Hepatocyte (in vitro differentiated cells): Measurements from ENCODE around the gene MT4. TPM values are rescaled to one million over a fixed set of nuclear protein-coding genes. Genes with fewer than 3 reads are reported as not detected.

Experiments
- DNase-seq: peaks from one replicate; pipeline ENCODE4 v3.0.0-alpha.2; 2016; ENCODE audit warnings: low spot score
- H2AFZ ChIP-seq: fragments of 200-600 bp; sonication (generic); 2 replicates; pipeline ENCODE4 v1.6.0; 2016; ENCODE audit warnings: antibody characterized with exemption, mild to moderate bottlenecking
- H3K27ac ChIP-seq: fragments of 200-600 bp; sonication (generic); 2 replicates; pipeline ENCODE4 v1.5.1; 2016; ENCODE audit warnings: mild to moderate bottlenecking
- H3K27me3 ChIP-seq: fragments of 200-600 bp; sonication (generic); 2 replicates; pipeline ENCODE4 v1.6.1; 2016
- H3K36me3 ChIP-seq: fragments of 200-600 bp; sonication (generic); replicated peaks from 2 replicates; pipeline ENCODE4 v1.5.1; 2016; ENCODE audit warnings: low read depth; ENCODE audit not compliant: insufficient read depth
- H3K4me1 ChIP-seq: fragments of 200-600 bp; sonication (generic); 2 replicates; pipeline ENCODE4 v1.5.1; 2016; ENCODE audit warnings: mild to moderate bottlenecking, moderate library complexity; ENCODE audit not compliant: insufficient read depth
- H3K4me2 ChIP-seq: fragments of 200-600 bp; sonication (generic); 2 replicates; pipeline ENCODE4 v1.6.0; 2016
- H3K4me3 ChIP-seq: fragments of 200-600 bp; sonication (generic); 2 replicates; pipeline ENCODE4 v1.5.1; 2016; ENCODE audit warnings: mild to moderate bottlenecking
- H3K79me2 ChIP-seq: fragments of 200-600 bp; sonication (generic); 2 replicates; pipeline ENCODE4 v1.6.0; 2017; ENCODE audit warnings: mild to moderate bottlenecking
- H3K9me2 ChIP-seq: fragments of 200-600 bp; sonication (generic); replicated peaks from 2 replicates; pipeline ENCODE4 v1.6.0; 2017; ENCODE audit warnings: mild to moderate bottlenecking; ENCODE audit not compliant: insufficient read depth
- H3K9me3 ChIP-seq: fragments of 200-600 bp; sonication (generic); 2 replicates; pipeline ENCODE4 v1.5.1; 2016; ENCODE audit warnings: low read depth, mild to moderate bottlenecking
- H4K20me1 ChIP-seq: fragments of 200-600 bp; sonication (generic); 2 replicates; pipeline ENCODE4 v1.6.0; 2016; ENCODE audit warnings: mild to moderate bottlenecking; ENCODE audit not compliant: insufficient read depth, poor library complexity, severe bottlenecking
- EZH2 ChIP-seq: fragments of 200-600 bp; sonication (generic); IDR thresholded peaks from 2 replicates; pipeline ENCODE4 v1.6.1; 2016; ENCODE audit warnings: antibody characterized with exemption, mild to moderate bottlenecking, borderline replicate concordance
- EZH2phosphoT487 ChIP-seq: fragments of 200-600 bp; sonication (generic); IDR thresholded peaks from one replicate; pipeline ENCODE4 v1.6.1; 2018; ENCODE audit warnings: antibody characterized with exemption, mild to moderate bottlenecking, low read depth, moderate library complexity; ENCODE audit not compliant: unreplicated experiment, severe bottlenecking
- WGBS: methylation state at CpG from one replicate; pipeline ENCODE4 v1.1.6; 2016; ENCODE audit warnings: low lambda C conversion rate; ENCODE audit errors: missing lambda C conversion rate; 5-methylcytosine and 5-hydroxymethylcytosine counted together
- polyA plus RNA-seq: library from polyadenylated mRNA; unstranded; fragments of >200 nt; fragmentation: Nextera tagmentation; extraction: Ambion mirVana; gene quantifications from 2 replicates; pipeline ENCODE4 v1.2.1, GENCODE V29; 2016
- total RNA-seq: library from RNA; depleted of rRNA; stranded (reverse); fragments of >200 nt; gene quantifications from 2 replicates; pipeline ENCODE4 v1.2.3, GENCODE V29; 2014
- TF ChIP-seq, protein P1 (sequence below): fragments of 200-600 bp; sonication (generic); IDR thresholded peaks from 2 replicates; pipeline ENCODE4 v1.5.1; 2016; ENCODE audit warnings: antibody characterized with exemption, mild to moderate bottlenecking; ENCODE audit not compliant: poor library complexity

The MT4 gene
- total and polyA plus RNA-seq, 2 experiments from 2014 or later, result not detected

DNA sequence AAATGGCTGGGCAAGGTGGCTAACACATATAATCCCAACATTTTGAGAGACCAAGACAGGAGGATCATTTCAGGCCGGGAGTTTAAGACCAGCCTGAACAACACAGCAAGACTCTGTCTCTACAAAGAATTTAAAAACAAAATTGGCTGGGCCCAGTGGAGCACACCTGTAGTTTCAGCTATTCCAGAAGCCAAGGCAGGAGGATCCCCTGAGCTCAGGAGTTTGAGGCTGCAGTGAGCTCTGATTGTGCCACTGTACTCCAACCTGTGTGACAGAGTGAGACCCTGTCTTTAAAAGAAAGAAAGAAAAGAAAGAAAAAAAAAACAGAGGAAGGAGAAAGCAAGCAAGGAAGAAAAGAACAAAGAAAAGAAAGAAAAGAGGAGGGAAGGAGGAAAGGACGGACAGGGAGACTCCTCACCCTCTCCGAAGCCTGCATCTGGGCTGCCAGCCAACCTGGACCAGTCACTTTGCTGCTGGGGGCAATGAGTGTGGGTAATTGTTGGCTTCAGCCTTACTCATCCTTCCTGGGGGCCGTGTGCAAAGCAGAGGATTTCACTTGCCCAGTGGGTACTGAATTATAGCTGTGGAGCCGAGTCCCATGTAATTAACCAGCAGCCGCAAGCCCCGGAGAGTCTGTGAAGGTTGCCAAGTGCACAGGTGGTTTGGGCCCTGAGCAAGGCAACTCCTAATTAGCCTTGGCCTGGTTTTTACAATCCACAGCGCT is 6.7 kb upstream of the MT4 start:
- H2AFZ ChIP-seq, result no peak overlapping the region
- no peaks in the 10 kb centered on the region for H3K9me3 ChIP-seq
- TF ChIP-seq EZH2phosphoT487 (no peak), EZH2 (no peak)
- TF ChIP-seq, protein P1, sequence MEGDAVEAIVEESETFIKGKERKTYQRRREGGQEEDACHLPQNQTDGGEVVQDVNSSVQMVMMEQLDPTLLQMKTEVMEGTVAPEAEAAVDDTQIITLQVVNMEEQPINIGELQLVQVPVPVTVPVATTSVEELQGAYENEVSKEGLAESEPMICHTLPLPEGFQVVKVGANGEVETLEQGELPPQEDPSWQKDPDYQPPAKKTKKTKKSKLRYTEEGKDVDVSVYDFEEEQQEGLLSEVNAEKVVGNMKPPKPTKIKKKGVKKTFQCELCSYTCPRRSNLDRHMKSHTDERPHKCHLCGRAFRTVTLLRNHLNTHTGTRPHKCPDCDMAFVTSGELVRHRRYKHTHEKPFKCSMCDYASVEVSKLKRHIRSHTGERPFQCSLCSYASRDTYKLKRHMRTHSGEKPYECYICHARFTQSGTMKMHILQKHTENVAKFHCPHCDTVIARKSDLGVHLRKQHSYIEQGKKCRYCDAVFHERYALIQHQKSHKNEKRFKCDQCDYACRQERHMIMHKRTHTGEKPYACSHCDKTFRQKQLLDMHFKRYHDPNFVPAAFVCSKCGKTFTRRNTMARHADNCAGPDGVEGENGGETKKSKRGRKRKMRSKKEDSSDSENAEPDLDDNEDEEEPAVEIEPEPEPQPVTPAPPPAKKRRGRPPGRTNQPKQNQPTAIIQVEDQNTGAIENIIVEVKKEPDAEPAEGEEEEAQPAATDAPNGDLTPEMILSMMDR, result no peak
- no peak overlapping the region for H3K4me2 ChIP-seq
- no peaks in the 10 kb centered on the region for H4K20me1 ChIP-seq
- H3K36me3 ChIP-seq, result no peaks in the 10 kb centered on the region
- H3K4me1 ChIP-seq, result no peaks in the 10 kb centered on the region
- no peak overlapping the region for H3K27ac ChIP-seq
- H3K4me3 ChIP-seq, result no peak overlapping the region
- no peaks in the 10 kb centered on the region for H3K9me2 ChIP-seq
- WGBS, result 81% methylated on average over 8 of the region's 8 CpGs
- H3K79me2 ChIP-seq, result no peaks in the 10 kb centered on the region
- no peak for DNase-seq
- peaks cover 4% of the 10 kb centered on the region for H3K27me3 ChIP-seq

DNA sequence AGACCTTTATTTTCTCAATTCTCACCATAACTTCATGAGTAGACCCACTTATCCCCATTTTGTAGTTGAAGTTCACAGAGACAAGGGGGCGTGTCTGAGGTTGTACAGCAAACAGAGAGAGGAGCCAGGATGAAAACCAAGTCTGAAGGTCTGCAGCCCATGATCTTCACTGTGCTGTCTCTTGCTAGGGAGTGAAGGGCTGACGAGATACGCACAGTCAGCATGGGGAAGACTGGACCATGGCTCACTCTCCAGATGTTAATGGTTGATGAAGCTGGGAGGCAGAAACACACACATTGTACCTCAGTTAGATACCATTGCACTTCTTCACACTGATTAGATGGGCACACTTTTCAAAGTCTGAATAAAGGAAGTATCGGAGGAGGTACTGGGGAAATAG is 5.8 kb upstream of the MT4 start:
- H3K27ac ChIP-seq, result no peak overlapping the region
- no peaks in the 10 kb centered on the region for H3K9me3 ChIP-seq
- H3K36me3 ChIP-seq, result no peaks in the 10 kb centered on the region
- H3K27me3 ChIP-seq, result peaks cover 4% of the 10 kb centered on the region
- no peaks in the 10 kb centered on the region for H3K79me2 ChIP-seq
- H3K4me3 ChIP-seq, result no peak overlapping the region
- no peak overlapping the region for H3K4me2 ChIP-seq
- 88% methylated on average over 4 of the region's 4 CpGs for WGBS
- DNase-seq, result no peak
- no peaks in the 10 kb centered on the region for H3K4me1 ChIP-seq
- no peak overlapping the region for H2AFZ ChIP-seq
- no peaks in the 10 kb centered on the region for H4K20me1 ChIP-seq
- no peaks in the 10 kb centered on the region for H3K9me2 ChIP-seq
- TF ChIP-seq, protein P1, result no peak
- TF ChIP-seq EZH2phosphoT487 (no peak), EZH2 (no peak)

DNA sequence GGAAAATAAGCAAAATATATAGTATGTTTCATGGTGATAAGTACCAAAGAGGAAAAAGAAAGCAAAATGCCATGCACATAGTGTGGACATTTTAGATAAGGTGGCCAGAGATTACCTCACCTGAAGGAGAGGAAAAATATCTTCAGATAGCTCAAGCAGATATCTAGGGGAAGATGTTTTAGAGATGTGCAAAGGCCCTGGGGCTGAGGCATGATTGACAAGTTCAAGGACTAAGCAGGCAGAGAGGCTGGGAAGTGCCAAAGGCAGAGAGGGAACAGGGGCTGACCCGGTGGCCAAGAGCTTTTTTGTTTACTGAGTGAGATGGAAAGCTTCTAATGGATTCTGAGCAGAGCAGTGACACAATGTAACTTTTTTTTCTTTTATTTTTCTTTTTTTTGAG is 4.4 kb upstream of the MT4 start:
- Histone ChIP-seq H3K9me2 (no peaks in the 10 kb centered on the region), H3K27me3 (peaks cover 4% of the 10 kb centered on the region), H3K9me3 (no peaks in the 10 kb centered on the region), H3K4me1 (no peaks in the 10 kb centered on the region), H2AFZ (no peak overlapping the region), H3K4me3 (no peak overlapping the region), H4K20me1 (no peaks in the 10 kb centered on the region), H3K4me2 (no peak overlapping the region), H3K36me3 (no peaks in the 10 kb centered on the region), H3K79me2 (no peaks in the 10 kb centered on the region), H3K27ac (no peak overlapping the region)
- 0% methylated on average over 1 of the region's 1 CpG for WGBS
- TF ChIP-seq EZH2 (no peak), EZH2phosphoT487 (no peak)
- TF ChIP-seq, protein P1, result no peak
- DNase-seq, result no peak
